Left lobe of liver (tissue), 2 donors: ENCODE measurements around the gene TTLL11. TPM values are rescaled to one million over a fixed set of nuclear protein-coding genes. Genes with fewer than 3 reads are reported as not detected.
"Not testable (repeated sequence)": the region's sequence is repeated elsewhere in the genome, so short reads cannot be mapped to it uniquely, and the experiment has no call there.

Experiments used
- ATAC-seq: fragments of 200-7000 bp; cut with Tn5 transposase; one replicate; pipeline ENCODE4 v1.9.1; 2020; ENCODE audit warnings: mild to moderate bottlenecking, moderate library complexity
- DNase-seq: peaks from one replicate; pipeline ENCODE4 v3.0.0-alpha.2; 2020; ENCODE audit warnings: low spot score
- total RNA-seq: library from RNA; stranded (reverse); gene quantifications from one replicate; pipeline ENCODE4 v1.2.1, GENCODE V29; 2021
- donor health status: DM: no; HTN: no; CAD: no; lungs with moderate emphysema.
- donor health status: DM: no; HTN: yes; CAD: no.

TTLL11 gene
- total RNA-seq, 1 donor from 2014 or later = 2.8 TPM

- no peak for DNase-seq
- no peak for ATAC-seq
Observed at GRCh38 chr9:122011818-122012498, 81.2 kb downstream of the TTLL11 start.

- ATAC-seq (no peak), DNase-seq (no peak)
Observed at GRCh38 chr9:122008559-122008958, 84.5 kb downstream of the TTLL11 start.

GRCh38 chr9:122007837-122008236 is 85.3 kb downstream of the TTLL11 start:
- ATAC-seq = no peak
- no peak for DNase-seq

GRCh38 chr9:122005597-122005996 is 87.5 kb downstream of the TTLL11 start:
- DNase-seq = no peak

GRCh38 chr9:122004589-122004988 is 88.5 kb downstream of the TTLL11 start:
- DNase-seq (no peak), ATAC-seq (no peak)

More at GRCh38 chr9:122005597-122005996, 87.5 kb downstream of the TTLL11 start:
- peak; percentile 38 for ATAC-seq

- peak; percentile 94 for DNase-seq
- ATAC-seq = peak; percentile 84
Observed at GRCh38 chr9:122001491-122002201, 91.5 kb downstream of the TTLL11 start.

- ATAC-seq, DNase-seq: not testable (repeated sequence)
Observed at GRCh38 chr9:122000526-122000925, 92.6 kb downstream of the TTLL11 start.

GRCh38 chr9:121999556-121999955 is 93.6 kb downstream of the TTLL11 start:
- DNase-seq (no peak), ATAC-seq (no peak)

GRCh38 chr9:121998513-121999049 is 94.5 kb downstream of the TTLL11 start:
- peak; percentile 40 for ATAC-seq
- peak; percentile 66 for DNase-seq

GRCh38 chr9:121997791-121998190 is 95.3 kb downstream of the TTLL11 start:
- DNase-seq = no peak
- ATAC-seq = no peak

GRCh38 chr9:121996783-121997182 is 96.3 kb downstream of the TTLL11 start:
- ATAC-seq (no peak), DNase-seq (no peak)

GRCh38 chr9:121995997-121996396 is 97.1 kb downstream of the TTLL11 start:
- ATAC-seq = no peak
- DNase-seq = no peak

- ATAC-seq (peak; percentile 96), DNase-seq (peak; percentile 59)
Observed at GRCh38 chr9:121992571-121993212, 100.4 kb downstream of the TTLL11 start.

- ATAC-seq = no peak
- DNase-seq = no peak
Observed at GRCh38 chr9:121991307-121991661, 101.8 kb downstream of the TTLL11 start.

- no peak for ATAC-seq
- no peak for DNase-seq
Observed at GRCh38 chr9:121990600-121991306, 102.4 kb downstream of the TTLL11 start.

GRCh38 chr9:121989010-121989409 is 104.1 kb downstream of the TTLL11 start:
- no peak for DNase-seq
- ATAC-seq = no peak

- DNase-seq (no peak), ATAC-seq (no peak)
Observed at GRCh38 chr9:121987314-121987713, 105.8 kb downstream of the TTLL11 start.

GRCh38 chr9:121985792-121986494 is 107.2 kb downstream of the TTLL11 start:
- no peak for DNase-seq
- peak; percentile 47 for ATAC-seq

- DNase-seq = no peak
- ATAC-seq = no peak
Observed at GRCh38 chr9:121984726-121985402, 108.2 kb downstream of the TTLL11 start.

GRCh38 chr9:121983736-121984135 is 109.4 kb downstream of the TTLL11 start:
- ATAC-seq (no peak), DNase-seq (no peak)
